ENCODE results near the gene PDE11A. TPM values are rescaled to one million over a fixed set of nuclear protein-coding genes. Genes with fewer than 3 reads are reported as not detected.

The PDE11A gene
- total and polyA plus RNA-seq, 10 donors: 0.02 to 1.2 (median 0.22) TPM; not detected in 3

- intact Hi-C loops (cut with DNase I; ENCODE audit: low total_unique reads): no loop called here
- Histone ChIP-seq H3K36me3 (no peaks in the 10 kb centered on the region), H3K9me3 (no peaks in the 10 kb centered on the region), H3K27ac (no peak overlapping the region), H3K27me3 (replicated peaks in 1 of 7) (peaks cover 0 to 4% (median 0%) of the 10 kb centered on the region in 7 donors), H3K4me3 (no peak overlapping the region), H3K4me1 (no peaks in the 10 kb centered on the region)
- DNase-seq: no peak
- TF ChIP-seq POLR2AphosphoS5 (IDR thresholded peaks at IDR 0.05): no peak
- TF ChIP-seq POLR2A (IDR thresholded peaks at IDR 0.05): no peak
- no peak for TF ChIP-seq CTCF (IDR thresholded peaks at IDR 0.05 in 8 of 11, conservative IDR thresholded peaks at IDR 0.05 in 3 of 11)
- WGBS, 5 donors: 81 to 100% (median 91%) methylated on average over 1 of the region's 1 CpG
Measured at GRCh38 chr2:177889818-177890460, 182.6 kb downstream of the PDE11A start.

GRCh38 chr2:177888581-177888980 lies 184.0 kb downstream of the PDE11A start:
- DNase-seq: no peak
- intact Hi-C loops (cut with DNase I; ENCODE audit: low total_unique reads): no loop called here
- no peaks in the 10 kb centered on the region for H3K9me3 ChIP-seq
- no peaks in the 10 kb centered on the region for H3K27me3 ChIP-seq (replicated peaks in 1 of 7)
- no peak overlapping the region for H3K4me3 ChIP-seq
- H3K4me1 ChIP-seq: no peaks in the 10 kb centered on the region
- H3K27ac ChIP-seq: no peak overlapping the region
- no peaks in the 10 kb centered on the region for H3K36me3 ChIP-seq
- TF ChIP-seq POLR2AphosphoS5 (IDR thresholded peaks at IDR 0.05) (no peak), CTCF (IDR thresholded peaks at IDR 0.05 in 8 of 11, conservative IDR thresholded peaks at IDR 0.05 in 3 of 11) (no peak), POLR2A (IDR thresholded peaks at IDR 0.05) (no peak)
- WGBS, 5 donors: 73 to 94% (median 75%) methylated on average over 2 of the region's 2 CpGs

GRCh38 chr2:177887722-177888121 lies 184.9 kb downstream of the PDE11A start:
- no peak overlapping the region for H3K4me3 ChIP-seq
- no peak for TF ChIP-seq POLR2AphosphoS5 (IDR thresholded peaks at IDR 0.05)
- TF ChIP-seq POLR2A (IDR thresholded peaks at IDR 0.05): no peak
- no peak for TF ChIP-seq CTCF (IDR thresholded peaks at IDR 0.05 in 8 of 11, conservative IDR thresholded peaks at IDR 0.05 in 3 of 11)
- intact Hi-C loops (cut with DNase I; ENCODE audit: low total_unique reads): no loop called here
- H3K36me3 ChIP-seq: no peaks in the 10 kb centered on the region
- no peak overlapping the region for H3K27ac ChIP-seq
- 80 to 88% (median 85%) methylated on average over 3 of the region's 3 CpGs for WGBS, 5 donors
- H3K9me3 ChIP-seq: no peaks in the 10 kb centered on the region
- no peaks in the 10 kb centered on the region for H3K27me3 ChIP-seq (replicated peaks in 1 of 7)
- no peak for DNase-seq
- H3K4me1 ChIP-seq: no peaks in the 10 kb centered on the region

- Histone ChIP-seq H3K9me3 (no peaks in the 10 kb centered on the region), H3K4me3 (no peak overlapping the region)
Measured at GRCh38 chr2:177886824-177887223, 185.8 kb downstream of the PDE11A start.

More at GRCh38 chr2:177886824-177887223, 185.8 kb downstream of the PDE11A start:
- H3K4me1 ChIP-seq: no peaks in the 10 kb centered on the region
- 63 to 86% (median 74%) methylated on average over 1 of the region's 1 CpG for WGBS, 5 donors
- H3K27me3 ChIP-seq (replicated peaks in 1 of 7): no peaks in the 10 kb centered on the region
- H3K27ac ChIP-seq: no peak overlapping the region
- no peak for TF ChIP-seq CTCF (IDR thresholded peaks at IDR 0.05 in 8 of 11, conservative IDR thresholded peaks at IDR 0.05 in 3 of 11)
- H3K36me3 ChIP-seq: no peaks in the 10 kb centered on the region
- no peak for DNase-seq
- intact Hi-C loops (cut with DNase I; ENCODE audit: low total_unique reads): no loop called here
